ENCODE data around the gene LASP1NB.
A peak's percentile ranks its signal among the peaks of the same experiment; 100 is the strongest.

LASP1NB gene

DNA sequence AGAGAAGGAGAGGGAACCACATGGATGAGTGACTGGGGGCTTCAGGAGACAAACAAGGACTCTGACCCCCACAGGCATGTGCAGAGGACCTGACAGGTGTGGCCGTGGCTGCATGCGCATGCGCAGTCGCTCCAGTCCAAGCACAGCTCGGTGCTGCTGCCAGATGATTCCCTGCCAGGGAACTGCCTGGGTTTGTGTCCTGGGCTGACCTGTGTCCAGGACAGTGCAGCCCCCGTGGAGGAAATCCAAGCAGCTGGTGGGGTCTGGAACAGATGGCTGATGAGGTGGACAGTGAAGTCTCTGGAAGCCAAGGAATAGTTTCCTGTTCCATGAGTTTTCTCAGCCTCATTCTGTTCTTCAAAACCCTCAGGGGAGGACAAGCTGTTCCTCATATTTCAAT is 28.2 kb upstream of the LASP1NB start:
- H3K27me3 ChIP-seq (ENCODE audit: insufficient read depth, poor library complexity, severe bottlenecking): no peaks in the 10 kb centered on the region
- H3K27ac ChIP-seq (replicated peaks): peak overlapping the region; percentile 96
- no peak overlapping the region for H3K4me3 ChIP-seq (replicated peaks; ENCODE audit: insufficient read depth, low read length)
- TF ChIP-seq, protein P1, sequence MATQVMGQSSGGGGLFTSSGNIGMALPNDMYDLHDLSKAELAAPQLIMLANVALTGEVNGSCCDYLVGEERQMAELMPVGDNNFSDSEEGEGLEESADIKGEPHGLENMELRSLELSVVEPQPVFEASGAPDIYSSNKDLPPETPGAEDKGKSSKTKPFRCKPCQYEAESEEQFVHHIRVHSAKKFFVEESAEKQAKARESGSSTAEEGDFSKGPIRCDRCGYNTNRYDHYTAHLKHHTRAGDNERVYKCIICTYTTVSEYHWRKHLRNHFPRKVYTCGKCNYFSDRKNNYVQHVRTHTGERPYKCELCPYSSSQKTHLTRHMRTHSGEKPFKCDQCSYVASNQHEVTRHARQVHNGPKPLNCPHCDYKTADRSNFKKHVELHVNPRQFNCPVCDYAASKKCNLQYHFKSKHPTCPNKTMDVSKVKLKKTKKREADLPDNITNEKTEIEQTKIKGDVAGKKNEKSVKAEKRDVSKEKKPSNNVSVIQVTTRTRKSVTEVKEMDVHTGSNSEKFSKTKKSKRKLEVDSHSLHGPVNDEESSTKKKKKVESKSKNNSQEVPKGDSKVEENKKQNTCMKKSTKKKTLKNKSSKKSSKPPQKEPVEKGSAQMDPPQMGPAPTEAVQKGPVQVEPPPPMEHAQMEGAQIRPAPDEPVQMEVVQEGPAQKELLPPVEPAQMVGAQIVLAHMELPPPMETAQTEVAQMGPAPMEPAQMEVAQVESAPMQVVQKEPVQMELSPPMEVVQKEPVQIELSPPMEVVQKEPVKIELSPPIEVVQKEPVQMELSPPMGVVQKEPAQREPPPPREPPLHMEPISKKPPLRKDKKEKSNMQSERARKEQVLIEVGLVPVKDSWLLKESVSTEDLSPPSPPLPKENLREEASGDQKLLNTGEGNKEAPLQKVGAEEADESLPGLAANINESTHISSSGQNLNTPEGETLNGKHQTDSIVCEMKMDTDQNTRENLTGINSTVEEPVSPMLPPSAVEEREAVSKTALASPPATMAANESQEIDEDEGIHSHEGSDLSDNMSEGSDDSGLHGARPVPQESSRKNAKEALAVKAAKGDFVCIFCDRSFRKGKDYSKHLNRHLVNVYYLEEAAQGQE (IDR thresholded peaks at IDR 0.05; ENCODE audit: insufficient replicate concordance, low read depth): no peak
- TF ChIP-seq, protein P2, sequence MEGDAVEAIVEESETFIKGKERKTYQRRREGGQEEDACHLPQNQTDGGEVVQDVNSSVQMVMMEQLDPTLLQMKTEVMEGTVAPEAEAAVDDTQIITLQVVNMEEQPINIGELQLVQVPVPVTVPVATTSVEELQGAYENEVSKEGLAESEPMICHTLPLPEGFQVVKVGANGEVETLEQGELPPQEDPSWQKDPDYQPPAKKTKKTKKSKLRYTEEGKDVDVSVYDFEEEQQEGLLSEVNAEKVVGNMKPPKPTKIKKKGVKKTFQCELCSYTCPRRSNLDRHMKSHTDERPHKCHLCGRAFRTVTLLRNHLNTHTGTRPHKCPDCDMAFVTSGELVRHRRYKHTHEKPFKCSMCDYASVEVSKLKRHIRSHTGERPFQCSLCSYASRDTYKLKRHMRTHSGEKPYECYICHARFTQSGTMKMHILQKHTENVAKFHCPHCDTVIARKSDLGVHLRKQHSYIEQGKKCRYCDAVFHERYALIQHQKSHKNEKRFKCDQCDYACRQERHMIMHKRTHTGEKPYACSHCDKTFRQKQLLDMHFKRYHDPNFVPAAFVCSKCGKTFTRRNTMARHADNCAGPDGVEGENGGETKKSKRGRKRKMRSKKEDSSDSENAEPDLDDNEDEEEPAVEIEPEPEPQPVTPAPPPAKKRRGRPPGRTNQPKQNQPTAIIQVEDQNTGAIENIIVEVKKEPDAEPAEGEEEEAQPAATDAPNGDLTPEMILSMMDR (IDR thresholded peaks at IDR 0.05; ENCODE audit: insufficient read depth, low read length): no peak
- TF ChIP-seq SPI1 (IDR thresholded peaks at IDR 0.05; ENCODE audit: borderline replicate concordance, low read depth) (no peak), GABPA (IDR thresholded peaks at IDR 0.05; ENCODE audit: low read depth) (no peak), POLR2AphosphoS5 (IDR thresholded peaks at IDR 0.05; ENCODE audit: low read depth) (no peak)
- DNase-seq (ENCODE audit: low read depth in 1 of 2, low spot score in 1 of 2): no peak

DNA sequence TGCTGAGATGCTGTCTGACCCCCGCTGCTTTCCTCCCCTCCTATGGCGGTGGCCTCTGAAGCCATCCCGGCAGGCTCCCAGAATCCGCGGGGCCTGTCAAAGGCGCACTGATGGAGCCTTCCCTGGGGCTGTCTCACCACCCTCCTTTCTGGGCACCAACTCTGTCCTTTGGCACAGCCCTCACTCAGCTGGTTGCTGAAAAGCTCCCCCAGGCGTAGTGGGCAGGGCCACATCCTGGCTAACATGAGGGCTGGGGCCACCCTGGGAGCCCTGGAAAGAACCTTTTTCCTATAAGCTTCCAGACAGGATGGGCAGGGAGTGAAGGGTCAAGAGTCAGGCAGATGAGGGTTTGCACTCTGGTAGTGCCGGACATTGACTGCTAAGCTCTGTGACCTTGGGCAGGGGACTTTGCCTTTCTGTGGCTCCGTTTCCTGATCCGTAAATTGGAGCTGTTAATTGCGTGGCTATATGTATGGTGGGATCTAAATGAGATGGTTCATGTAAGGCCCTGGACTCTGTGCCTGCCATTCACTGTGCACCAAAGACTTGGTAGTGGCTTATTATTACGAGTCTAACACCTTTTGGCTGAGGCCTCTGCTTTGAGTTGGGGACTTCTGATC is 27.6 kb upstream of the LASP1NB start:
- DNase-seq (ENCODE audit: low read depth in 1 of 2, low spot score in 1 of 2): no peak
- H3K4me3 ChIP-seq (replicated peaks; ENCODE audit: insufficient read depth, low read length): no peak overlapping the region
- H3K27me3 ChIP-seq (ENCODE audit: insufficient read depth, poor library complexity, severe bottlenecking): no peaks in the 10 kb centered on the region

DNA sequence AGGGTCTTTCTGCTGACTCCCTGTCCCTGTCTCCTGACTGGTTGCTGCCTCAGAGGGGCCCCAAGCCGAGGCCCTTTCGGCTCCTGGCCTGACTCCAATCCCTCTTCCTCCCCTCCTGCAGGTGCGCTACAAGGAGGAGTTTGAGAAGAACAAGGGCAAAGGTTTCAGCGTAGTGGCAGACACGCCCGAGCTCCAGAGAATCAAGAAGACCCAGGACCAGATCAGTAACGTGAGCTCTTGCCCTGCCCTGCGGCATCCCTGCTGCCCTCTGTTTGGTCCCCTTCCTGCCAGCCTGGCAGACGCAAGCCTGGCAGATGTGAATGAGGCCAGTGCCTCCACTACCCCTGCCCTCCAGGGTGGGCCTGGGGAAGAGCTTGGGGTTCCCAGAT is 27.1 kb upstream of the LASP1NB start:
- no peaks in the 10 kb centered on the region for H3K27me3 ChIP-seq (ENCODE audit: insufficient read depth, poor library complexity, severe bottlenecking)
- TF ChIP-seq, protein P2 (IDR thresholded peaks at IDR 0.05; ENCODE audit: insufficient read depth, low read length): no peak
- TF ChIP-seq, protein P1 (IDR thresholded peaks at IDR 0.05; ENCODE audit: insufficient replicate concordance, low read depth): no peak
- TF ChIP-seq POLR2AphosphoS5 (IDR thresholded peaks at IDR 0.05; ENCODE audit: low read depth): no peak
- TF ChIP-seq GABPA (IDR thresholded peaks at IDR 0.05; ENCODE audit: low read depth): no peak
- TF ChIP-seq SPI1 (IDR thresholded peaks at IDR 0.05; ENCODE audit: borderline replicate concordance, low read depth): no peak
- no peak overlapping the region for H3K4me3 ChIP-seq (replicated peaks; ENCODE audit: insufficient read depth, low read length)
- DNase-seq (ENCODE audit: low read depth in 1 of 2, low spot score in 1 of 2): peak in 1 of 2 experiments; percentile 49
- H3K27ac ChIP-seq (replicated peaks): peak overlapping the region; percentile 96

More for the DNA sequence above, 27.6 kb upstream of the LASP1NB start:
- H3K27ac ChIP-seq (replicated peaks): peak overlapping the region; percentile 96
- TF ChIP-seq POLR2AphosphoS5 (IDR thresholded peaks at IDR 0.05; ENCODE audit: low read depth) (no peak), GABPA (IDR thresholded peaks at IDR 0.05; ENCODE audit: low read depth) (no peak)

DNA sequence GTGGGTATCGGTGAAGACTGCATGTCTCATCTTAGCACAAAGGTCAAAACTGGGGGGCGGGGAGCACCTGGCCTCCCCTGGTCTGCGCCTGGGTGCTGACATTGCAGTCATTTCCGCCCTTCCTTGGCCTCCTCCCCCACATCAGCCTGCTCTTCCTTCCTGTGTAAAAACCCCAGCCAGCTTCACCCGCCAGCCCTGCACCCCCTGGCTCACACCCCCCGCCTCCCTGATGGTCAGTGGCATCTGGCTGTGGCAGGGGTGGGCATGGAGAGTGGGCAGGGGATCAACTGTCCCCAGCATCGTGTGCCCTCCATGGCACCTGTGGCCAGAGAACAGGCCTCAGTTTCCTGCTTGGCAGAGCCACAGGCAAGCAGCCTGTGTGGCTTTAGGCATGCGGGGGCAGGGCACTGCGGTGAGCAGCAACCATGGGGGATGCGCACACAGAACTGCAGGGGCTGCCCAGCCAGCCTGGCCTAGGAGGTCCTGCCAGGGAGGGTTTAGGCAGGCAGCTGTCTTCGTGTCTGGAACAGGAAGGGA is 26.5 kb upstream of the LASP1NB start:
- Histone ChIP-seq H3K27ac (replicated peaks) (peak overlapping the region; percentile 96), H3K27me3 (ENCODE audit: insufficient read depth, poor library complexity, severe bottlenecking) (no peaks in the 10 kb centered on the region)
- DNase-seq (ENCODE audit: low read depth in 1 of 2, low spot score in 1 of 2): peak; percentile 88 to 95

More for the DNA sequence above, 26.5 kb upstream of the LASP1NB start:
- no peak overlapping the region for H3K4me3 ChIP-seq (replicated peaks; ENCODE audit: insufficient read depth, low read length)
- peak; percentile 53; the same call in 1 of the 2 replicates for TF ChIP-seq SPI1 (IDR thresholded peaks at IDR 0.05; ENCODE audit: borderline replicate concordance, low read depth)
- TF ChIP-seq, protein P2 (IDR thresholded peaks at IDR 0.05; ENCODE audit: insufficient read depth, low read length): no peak
- TF ChIP-seq POLR2AphosphoS5 (IDR thresholded peaks at IDR 0.05; ENCODE audit: low read depth): peak; percentile 98
- peak; percentile 52; the same call in 1 of the 2 replicates for TF ChIP-seq GABPA (IDR thresholded peaks at IDR 0.05; ENCODE audit: low read depth)

Measured in HL-60 (cell line).